ENCODE results near the gene MISP3.
A peak's percentile ranks its signal among the peaks of the same experiment; 100 is the strongest.
"Not testable (repeated sequence)": the region's sequence is repeated elsewhere in the genome, so short reads cannot be mapped to it uniquely, and the experiment has no call there.

The MISP3 gene

GRCh38 chr19:14072535-14073260 is at the start of gene MISP3:
Gene MISP3, plus strand, starts transcription at chr19:14072786. Its CDS starts 524 bp downstream, at chr19:14073310.
- peak; percentile 19 for DNase-seq

GRCh38 chr19:14023404-14024235 is 49.0 kb upstream of the MISP3 start:
- no peak for DNase-seq

GRCh38 chr19:14026652-14027192 is 45.9 kb upstream of the MISP3 start:
- DNase-seq, result not testable (repeated sequence)

GRCh38 chr19:14027856-14028450 is 44.6 kb upstream of the MISP3 start, which contains the start of gene RLN3:
Gene RLN3, plus strand, starts transcription at chr19:14028148. Its CDS starts 57 bp downstream, at chr19:14028205.
- no peak for DNase-seq

- DNase-seq, result no peak
These were observed 43.7 kb upstream of the MISP3 start for GRCh38 chr19:14028901-14029300.

GRCh38 chr19:14030997-14031718 is 41.4 kb upstream of the MISP3 start:
- DNase-seq, result no peak

- no peak for DNase-seq
These were observed 40.7 kb upstream of the MISP3 start, which contains the start of gene IL27RA for GRCh38 chr19:14031719-14032480. Gene IL27RA, plus strand, starts transcription at chr19:14031762. Its CDS starts 111 bp downstream, at chr19:14031873.

- no peak for DNase-seq
These were observed 38.6 kb upstream of the MISP3 start for GRCh38 chr19:14033946-14034345.

- not testable (repeated sequence) for DNase-seq
These were observed 37.4 kb upstream of the MISP3 start for GRCh38 chr19:14035159-14035558.

- no peak for DNase-seq
These were observed 36.9 kb upstream of the MISP3 start for GRCh38 chr19:14035706-14036105.

GRCh38 chr19:14039181-14039580 is 33.4 kb upstream of the MISP3 start:
- DNase-seq, result no peak

- DNase-seq, result not testable (repeated sequence)
These were observed 29.7 kb upstream of the MISP3 start for GRCh38 chr19:14042659-14043608.

- not testable (repeated sequence) for DNase-seq
These were observed 24.7 kb upstream of the MISP3 start for GRCh38 chr19:14047866-14048265.

GRCh38 chr19:14048443-14049153 is 24.0 kb upstream of the MISP3 start:
- no peak for DNase-seq

GRCh38 chr19:14050512-14050911 is 22.1 kb upstream of the MISP3 start:
- DNase-seq, result no peak

GRCh38 chr19:14050961-14051360 is 21.6 kb upstream of the MISP3 start:
- not testable (repeated sequence) for DNase-seq

GRCh38 chr19:14051980-14052379 is 20.6 kb upstream of the MISP3 start:
- DNase-seq, result no peak

- no peak for DNase-seq
These were observed 20.1 kb upstream of the MISP3 start for GRCh38 chr19:14052470-14052869.

- DNase-seq, result no peak
These were observed 19.6 kb upstream of the MISP3 start for GRCh38 chr19:14053032-14053431.

- DNase-seq, result no peak
These were observed 19.1 kb upstream of the MISP3 start for GRCh38 chr19:14053500-14053899.

Data from NCI-H748 treated with DMSO at 0.1 percent for 48 hours (cell line).